ENCODE data around the gene IDE.
"Not testable (repeated sequence)": the region's sequence is repeated elsewhere in the genome, so short reads cannot be mapped to it uniquely, and the experiment has no call there.

Gene IDE

GRCh38 chr10:92571649-92572048, 2.2 kb downstream of the IDE start:
- H3K14ac ChIP-seq (ENCODE audit: low read length in 2 of 2) = no peak overlapping the region
- no peak overlapping the region for H2BK12ac ChIP-seq (ENCODE audit: low read length in 2 of 2)
- H3K4me2 ChIP-seq (ENCODE audit: low read length, poor library complexity, severe bottlenecking) = no peak overlapping the region
- no peak overlapping the region for H4K91ac ChIP-seq (ENCODE audit: low read length)
- H3K4me3 ChIP-seq (ENCODE audit: insufficient read depth in 1 of 2, low read depth in 1 of 2, low read length in 2 of 2) = peak overlapping the region in 1 of 2 experiments; percentile 94
- peaks cover 7% of the 10 kb centered on the region for H3K4me1 ChIP-seq (ENCODE audit: control insufficient read depth, insufficient read depth, low read depth, low read length)
- no peak overlapping the region for H3K27ac ChIP-seq (ENCODE audit: low read length, poor library complexity, severe bottlenecking)
- no peak overlapping the region for H2AK5ac ChIP-seq (ENCODE audit: low read length, severe bottlenecking)
- peaks cover 15% of the 10 kb centered on the region for H3K79me1 ChIP-seq (replicated peaks; ENCODE audit: low read length, poor library complexity, severe bottlenecking)
- no peaks in the 10 kb centered on the region for H3K9me3 ChIP-seq (ENCODE audit: control insufficient read depth, low read length)
- no peak overlapping the region for H2BK15ac ChIP-seq (ENCODE audit: low read depth, poor library complexity, severe bottlenecking)
- no peaks in the 10 kb centered on the region for H3K36me3 ChIP-seq (ENCODE audit: control insufficient read depth in 1 of 2, insufficient read depth in 2 of 2, low read depth in 1 of 2, low read length in 2 of 2)
- no peaks in the 10 kb centered on the region for H3K27me3 ChIP-seq (ENCODE audit: control insufficient read depth in 1 of 2, insufficient read depth in 1 of 2, low read length in 2 of 2)
- no peak overlapping the region for H3K4ac ChIP-seq (ENCODE audit: low read depth in 1 of 2, low read length in 2 of 2)
- DNase-seq = peak; percentile 38
- no peak overlapping the region for H3K23ac ChIP-seq (ENCODE audit: low read length in 2 of 2)
- WGBS = 58% methylated on average over 2 of the region's 2 CpGs
- H3K9ac ChIP-seq (ENCODE audit: low read length) = peak overlapping the region; percentile 97
- H3K18ac ChIP-seq (ENCODE audit: low read depth in 1 of 2, low read length in 2 of 2) = no peak overlapping the region
- H2BK120ac ChIP-seq (ENCODE audit: low read depth, low read length) = no peak overlapping the region
- H2AFZ ChIP-seq (ENCODE audit: low read depth, low read length) = no peak overlapping the region
- H2BK5ac ChIP-seq (ENCODE audit: low read depth, low read length, poor library complexity, severe bottlenecking) = no peak overlapping the region
- H4K8ac ChIP-seq (ENCODE audit: low read length) = no peak overlapping the region

GRCh38 chr10:92569663-92570062, 4.2 kb downstream of the IDE start:
- not testable (repeated sequence) for H4K91ac ChIP-seq (ENCODE audit: low read length); H3K4me2 ChIP-seq (ENCODE audit: low read length, poor library complexity, severe bottlenecking); H3K14ac ChIP-seq (ENCODE audit: low read length in 2 of 2); H3K27ac ChIP-seq (ENCODE audit: low read length, poor library complexity, severe bottlenecking); H2AFZ ChIP-seq (ENCODE audit: low read depth, low read length); H3K36me3 ChIP-seq (ENCODE audit: control insufficient read depth in 1 of 2, insufficient read depth in 2 of 2, low read depth in 1 of 2, low read length in 2 of 2); DNase-seq; H3K4me3 ChIP-seq (ENCODE audit: insufficient read depth in 1 of 2, low read depth in 1 of 2, low read length in 2 of 2); H2BK15ac ChIP-seq (ENCODE audit: low read depth, poor library complexity, severe bottlenecking); H3K23ac ChIP-seq (ENCODE audit: low read length in 2 of 2); H3K9me3 ChIP-seq (ENCODE audit: control insufficient read depth, low read length); H2AK5ac ChIP-seq (ENCODE audit: low read length, severe bottlenecking); H3K4ac ChIP-seq (ENCODE audit: low read depth in 1 of 2, low read length in 2 of 2); H3K18ac ChIP-seq (ENCODE audit: low read depth in 1 of 2, low read length in 2 of 2); H3K27me3 ChIP-seq (ENCODE audit: control insufficient read depth in 1 of 2, insufficient read depth in 1 of 2, low read length in 2 of 2); H2BK5ac ChIP-seq (ENCODE audit: low read depth, low read length, poor library complexity, severe bottlenecking); H2BK12ac ChIP-seq (ENCODE audit: low read length in 2 of 2); H2BK120ac ChIP-seq (ENCODE audit: low read depth, low read length); H3K4me1 ChIP-seq (ENCODE audit: control insufficient read depth, insufficient read depth, low read depth, low read length); H4K8ac ChIP-seq (ENCODE audit: low read length); H3K9ac ChIP-seq (ENCODE audit: low read length)
- WGBS = 96% methylated on average over 4 of the region's 5 CpGs
- H3K79me1 ChIP-seq (replicated peaks; ENCODE audit: low read length, poor library complexity, severe bottlenecking) = peaks cover 22% of the 10 kb centered on the region

- no peak overlapping the region for H2BK120ac ChIP-seq (ENCODE audit: low read depth, low read length)
- H4K8ac ChIP-seq (ENCODE audit: low read length) = no peak overlapping the region
- no peak overlapping the region for H2AK5ac ChIP-seq (ENCODE audit: low read length, severe bottlenecking)
- H3K18ac ChIP-seq (ENCODE audit: low read depth in 1 of 2, low read length in 2 of 2) = no peak overlapping the region
- 84% methylated on average over 2 of the region's 2 CpGs for WGBS
- H3K9ac ChIP-seq (ENCODE audit: low read length) = no peak overlapping the region
- H3K4me3 ChIP-seq (ENCODE audit: insufficient read depth in 1 of 2, low read depth in 1 of 2, low read length in 2 of 2) = no peak overlapping the region
- no peak overlapping the region for H3K4ac ChIP-seq (ENCODE audit: low read depth in 1 of 2, low read length in 2 of 2)
- H2BK5ac ChIP-seq (ENCODE audit: low read depth, low read length, poor library complexity, severe bottlenecking) = no peak overlapping the region
- peaks cover 26% of the 10 kb centered on the region for H3K79me1 ChIP-seq (replicated peaks; ENCODE audit: low read length, poor library complexity, severe bottlenecking)
- no peak overlapping the region for H3K4me2 ChIP-seq (ENCODE audit: low read length, poor library complexity, severe bottlenecking)
- DNase-seq = peak; percentile 30
- no peaks in the 10 kb centered on the region for H3K27me3 ChIP-seq (ENCODE audit: control insufficient read depth in 1 of 2, insufficient read depth in 1 of 2, low read length in 2 of 2)
- peaks cover 0 to 9% of the 10 kb centered on the region in 2 experiments for H3K36me3 ChIP-seq (ENCODE audit: control insufficient read depth in 1 of 2, insufficient read depth in 2 of 2, low read depth in 1 of 2, low read length in 2 of 2)
- no peaks in the 10 kb centered on the region for H3K9me3 ChIP-seq (ENCODE audit: control insufficient read depth, low read length)
- H2BK15ac ChIP-seq (ENCODE audit: low read depth, poor library complexity, severe bottlenecking) = no peak overlapping the region
- H3K14ac ChIP-seq (ENCODE audit: low read length in 2 of 2) = no peak overlapping the region
- no peak overlapping the region for H3K27ac ChIP-seq (ENCODE audit: low read length, poor library complexity, severe bottlenecking)
- peaks cover 7% of the 10 kb centered on the region for H3K4me1 ChIP-seq (ENCODE audit: control insufficient read depth, insufficient read depth, low read depth, low read length)
- no peak overlapping the region for H3K23ac ChIP-seq (ENCODE audit: low read length in 2 of 2)
- no peak overlapping the region for H4K91ac ChIP-seq (ENCODE audit: low read length)
- H2BK12ac ChIP-seq (ENCODE audit: low read length in 2 of 2) = no peak overlapping the region
- H2AFZ ChIP-seq (ENCODE audit: low read depth, low read length) = no peak overlapping the region
Observed at GRCh38 chr10:92569071-92569470, 4.8 kb downstream of the IDE start.

- 93% methylated on average over 4 of the region's 4 CpGs for WGBS
- Histone ChIP-seq H2BK120ac (ENCODE audit: low read depth, low read length) (no peak overlapping the region), H4K8ac (ENCODE audit: low read length) (no peak overlapping the region), H3K9me3 (ENCODE audit: control insufficient read depth, low read length) (no peaks in the 10 kb centered on the region), H3K18ac (ENCODE audit: low read depth in 1 of 2, low read length in 2 of 2) (no peak overlapping the region), H2AFZ (ENCODE audit: low read depth, low read length) (no peak overlapping the region), H3K4ac (ENCODE audit: low read depth in 1 of 2, low read length in 2 of 2) (no peak overlapping the region), H4K91ac (ENCODE audit: low read length) (no peak overlapping the region), H3K4me1 (ENCODE audit: control insufficient read depth, insufficient read depth, low read depth, low read length) (peaks cover 7% of the 10 kb centered on the region), H3K4me2 (ENCODE audit: low read length, poor library complexity, severe bottlenecking) (no peak overlapping the region), H3K4me3 (ENCODE audit: insufficient read depth in 1 of 2, low read depth in 1 of 2, low read length in 2 of 2) (no peak overlapping the region), H3K27ac (ENCODE audit: low read length, poor library complexity, severe bottlenecking) (no peak overlapping the region), H3K36me3 (ENCODE audit: control insufficient read depth in 1 of 2, insufficient read depth in 2 of 2, low read depth in 1 of 2, low read length in 2 of 2) (peaks cover 0 to 10% of the 10 kb centered on the region in 2 experiments), H3K79me1 (replicated peaks; ENCODE audit: low read length, poor library complexity, severe bottlenecking) (peaks cover 27% of the 10 kb centered on the region), H2BK15ac (ENCODE audit: low read depth, poor library complexity, severe bottlenecking) (no peak overlapping the region), H3K27me3 (ENCODE audit: control insufficient read depth in 1 of 2, insufficient read depth in 1 of 2, low read length in 2 of 2) (no peaks in the 10 kb centered on the region), H2BK12ac (ENCODE audit: low read length in 2 of 2) (no peak overlapping the region), H2BK5ac (ENCODE audit: low read depth, low read length, poor library complexity, severe bottlenecking) (no peak overlapping the region), H3K9ac (ENCODE audit: low read length) (no peak overlapping the region), H2AK5ac (ENCODE audit: low read length, severe bottlenecking) (no peak overlapping the region), H3K14ac (ENCODE audit: low read length in 2 of 2) (no peak overlapping the region), H3K23ac (ENCODE audit: low read length in 2 of 2) (no peak overlapping the region)
- DNase-seq = peak; percentile 33
Observed at GRCh38 chr10:92567952-92568600, 5.8 kb downstream of the IDE start.
